Stimulated activated CD8-positive, alpha-beta memory T cell treated with anti-CD3 and anti-CD28 coated beads, Interleukin-7, amount 100 ng/mL, for 24 hours (primary cell): ENCODE measurements around the gene NCAPH2.

Source experiments
- DNase-seq: peaks from one replicate; pipeline ENCODE4 v3.0.0-alpha.2; 2020; ENCODE audit warnings: low read depth

The NCAPH2 gene

GRCh38 chr22:50507991-50508884 lies at the start of gene NCAPH2:
Gene NCAPH2 (plus strand): TSS chr22:50508224. CDS start chr22:50508338, 114 bp downstream.
- peak; percentile 97 for DNase-seq

DNA sequence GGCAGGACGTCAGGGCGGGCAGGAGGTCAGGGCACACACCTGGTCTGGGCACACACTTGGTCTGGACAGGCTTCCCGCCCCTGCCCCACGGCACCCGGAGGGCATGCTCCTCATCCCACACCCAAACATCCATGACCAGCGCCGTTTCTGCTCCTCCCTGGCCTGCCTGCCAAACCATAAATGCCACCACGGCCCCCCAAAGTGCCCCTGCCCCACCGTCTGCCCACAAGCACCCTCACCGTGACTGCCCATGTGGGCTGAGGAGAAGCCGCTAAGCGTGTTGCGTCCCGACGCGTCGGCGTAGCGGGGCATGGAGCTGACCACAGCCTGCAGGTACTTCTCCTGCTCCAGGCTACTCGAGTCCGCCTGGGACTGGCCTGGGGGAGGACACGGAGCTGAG lies 49.0 kb upstream of the NCAPH2 start:
- no peak for DNase-seq

- no peak for DNase-seq
These were observed 48.4 kb upstream of the NCAPH2 start for GRCh38 chr22:50459496-50460140.

DNA sequence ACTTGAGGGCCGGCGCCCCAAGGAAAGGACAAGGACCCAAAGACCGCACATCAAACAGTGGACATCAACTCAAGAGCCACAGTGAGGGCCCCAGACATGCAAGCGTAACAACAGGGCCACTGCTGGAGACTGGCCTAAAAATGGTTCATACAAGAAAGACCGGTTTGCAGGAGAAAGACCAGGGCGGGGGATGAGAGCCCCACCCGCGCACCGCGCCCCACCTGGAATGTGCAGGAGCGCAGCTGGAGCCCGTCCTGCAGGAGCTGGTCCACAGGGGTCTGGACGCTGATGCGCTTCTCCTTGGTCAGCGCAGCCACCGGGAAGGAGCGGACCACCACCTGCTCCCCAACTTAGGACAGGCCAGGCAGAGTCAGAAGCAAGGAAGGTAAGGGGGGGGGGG lies 47.1 kb upstream of the NCAPH2 start:
- DNase-seq: no peak

DNA sequence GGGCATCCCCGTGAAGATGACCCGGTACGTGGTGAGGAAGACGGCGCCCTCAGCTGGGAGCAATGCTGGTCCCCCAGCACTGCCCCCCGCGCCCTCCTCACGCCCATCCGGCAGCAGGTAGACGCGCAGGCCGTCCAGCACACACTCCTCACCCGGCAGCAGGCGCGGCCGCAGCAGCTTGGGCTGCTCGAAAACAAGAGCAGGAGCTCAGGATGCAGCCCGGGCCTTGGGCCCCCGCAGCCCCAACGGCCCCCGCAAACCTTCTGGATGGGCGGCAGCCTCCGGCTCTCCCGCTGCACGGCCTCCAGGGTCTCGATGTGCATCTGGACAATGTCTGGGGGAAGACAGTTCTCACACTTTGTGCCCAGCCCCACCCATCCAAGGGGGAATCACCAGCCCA lies 46.5 kb upstream of the NCAPH2 start:
- DNase-seq: no peak

- no peak for DNase-seq
These were observed 46.0 kb upstream of the NCAPH2 start for GRCh38 chr22:50461979-50462540.

- no peak for DNase-seq
These were observed 44.7 kb upstream of the NCAPH2 start for GRCh38 chr22:50463188-50463900.

DNA sequence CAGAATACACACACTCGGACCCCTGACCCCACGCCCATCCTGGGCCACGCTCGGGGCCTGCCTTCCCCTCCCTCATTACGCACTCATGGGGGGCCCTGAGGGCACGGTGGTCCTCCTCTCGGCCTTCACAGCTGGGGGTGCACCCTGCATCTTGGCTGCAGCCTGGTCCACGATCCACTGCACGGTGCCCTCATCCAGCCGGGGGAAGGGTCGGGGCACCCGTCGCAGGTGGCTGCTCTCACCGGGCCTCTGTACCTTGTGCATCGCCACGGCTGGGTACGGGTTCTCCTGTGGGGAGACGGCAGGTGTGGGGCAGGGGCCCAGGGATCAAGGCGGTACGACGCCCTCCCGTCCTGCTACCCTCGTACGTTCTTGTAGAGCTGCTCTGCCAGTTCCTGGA lies 43.6 kb upstream of the NCAPH2 start:
- DNase-seq: no peak

DNA sequence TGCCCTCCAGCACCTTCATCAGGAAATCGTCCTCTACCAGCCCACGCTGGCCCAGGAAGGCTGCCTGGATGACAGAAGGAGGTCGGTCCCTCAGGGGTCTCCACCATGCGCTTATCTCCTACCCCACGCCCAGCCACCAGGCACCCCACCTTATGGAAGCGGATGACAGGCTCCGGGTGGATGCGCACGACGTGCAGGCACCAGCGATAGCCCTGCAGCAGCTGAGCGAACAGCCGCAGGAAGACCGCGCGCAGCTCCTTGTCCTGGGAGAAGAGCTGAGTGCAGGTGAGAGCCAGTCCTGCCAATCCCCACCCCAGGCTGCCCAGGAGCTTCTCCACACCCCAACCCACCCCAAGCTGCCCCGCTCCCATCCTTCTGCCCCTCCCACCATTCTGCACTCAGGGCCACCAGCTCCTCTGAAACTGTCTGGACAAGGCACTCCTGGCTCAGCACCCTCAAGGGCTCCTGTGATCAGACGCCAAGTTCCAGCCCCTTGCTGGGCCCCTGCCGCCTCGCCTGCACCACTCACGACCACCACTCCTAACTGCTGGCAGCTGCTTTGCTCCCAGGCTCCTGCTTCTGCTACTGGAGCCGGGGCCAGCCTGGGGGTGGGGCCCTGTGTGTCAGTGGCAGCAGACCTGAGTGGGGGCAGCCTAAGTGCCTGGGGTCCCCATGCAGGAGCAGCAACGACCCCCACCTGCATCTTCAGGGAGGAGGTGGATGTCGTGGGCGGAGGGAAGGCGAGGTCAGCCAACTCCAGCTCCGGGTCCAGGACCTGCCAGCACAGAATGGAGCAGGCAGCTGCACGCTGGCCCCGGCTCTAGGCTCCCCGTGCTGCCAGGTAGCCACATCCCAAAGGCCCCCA lies 42.7 kb upstream of the NCAPH2 start:
- DNase-seq: no peak

GRCh38 chr22:50467341-50467740 lies 40.7 kb upstream of the NCAPH2 start:
- DNase-seq: no peak

DNA sequence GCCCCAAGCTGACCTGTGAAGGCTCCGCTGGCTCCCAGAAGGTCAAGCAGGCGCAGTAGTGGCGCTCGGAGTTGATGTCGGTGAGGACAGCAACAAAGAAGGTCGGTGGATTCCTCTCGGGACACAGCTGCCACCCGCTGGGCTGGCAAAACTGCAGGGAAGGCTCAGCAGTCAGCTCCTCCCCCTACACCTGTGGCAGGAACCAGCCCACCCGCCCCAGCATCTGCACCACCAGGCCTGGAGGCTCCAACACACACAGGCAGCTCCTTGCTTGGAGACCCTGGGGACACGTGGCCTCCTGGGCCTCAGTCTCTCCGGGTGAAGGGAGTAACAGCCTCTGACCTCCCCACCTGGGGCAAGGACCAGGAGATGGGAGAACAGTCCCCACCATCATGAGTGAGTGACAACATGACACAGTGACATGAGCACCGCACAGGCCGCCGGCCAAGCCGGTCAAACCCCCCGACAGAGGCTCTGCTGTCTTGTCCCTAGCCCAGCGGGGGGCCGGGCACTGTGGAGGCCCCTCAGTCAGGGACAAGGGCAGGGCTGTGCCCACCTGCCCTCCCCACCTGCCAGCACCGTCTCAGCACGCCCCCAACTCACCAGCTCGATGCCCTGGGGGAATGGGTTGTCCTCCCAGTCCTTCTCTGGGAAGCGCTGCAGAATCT lies 40.1 kb upstream of the NCAPH2 start:
- DNase-seq: no peak

- DNase-seq: no peak
These were observed 39.4 kb upstream of the NCAPH2 start for GRCh38 chr22:50468626-50469025.

DNA sequence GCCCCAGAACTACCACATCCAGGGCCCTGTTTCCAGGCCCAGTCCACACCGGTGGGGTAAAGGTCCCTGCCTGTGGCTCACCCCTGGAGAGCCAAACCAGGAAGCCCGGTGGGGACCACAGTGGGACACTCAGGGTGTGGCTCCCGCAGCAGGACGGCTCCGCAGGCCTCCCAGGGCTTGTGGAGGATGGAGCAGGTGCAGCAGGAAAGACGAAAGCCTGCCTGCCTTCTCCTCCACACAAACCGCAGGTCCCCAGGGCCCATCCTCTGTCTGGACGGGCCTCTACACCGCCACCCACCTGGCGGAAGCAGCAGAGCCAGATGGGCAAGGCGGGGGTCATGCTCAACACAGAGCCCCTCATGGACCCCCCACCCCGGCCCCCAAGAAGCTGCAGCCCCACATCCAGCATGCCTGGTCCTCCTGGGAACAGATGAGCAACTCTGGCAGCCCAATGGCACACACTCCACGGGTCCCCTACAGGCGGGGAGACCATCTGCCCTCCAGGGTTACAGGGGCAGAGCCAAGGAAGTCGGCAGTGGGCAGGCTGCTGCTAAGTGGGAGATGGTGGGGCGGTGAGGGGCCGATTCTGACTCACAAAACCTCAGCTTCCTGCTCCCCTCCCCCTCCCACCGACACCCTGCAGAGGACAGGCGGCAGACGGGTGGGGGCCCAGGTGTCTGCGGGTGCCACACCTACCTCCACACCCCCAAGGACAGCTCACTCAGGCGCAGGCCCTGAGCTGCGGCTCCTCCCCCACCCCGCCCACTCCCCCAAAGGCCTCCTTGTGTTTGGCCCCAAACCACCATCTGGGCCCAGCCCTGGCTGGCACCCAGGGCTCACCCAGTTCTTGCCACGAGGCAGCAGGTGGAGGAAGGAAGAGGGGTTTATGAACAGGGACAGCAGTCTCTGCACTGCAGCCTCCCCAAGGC lies 38.4 kb upstream of the NCAPH2 start:
- peak; percentile 87 for DNase-seq

- DNase-seq: no peak
These were observed 37.5 kb upstream of the NCAPH2 start for GRCh38 chr22:50470491-50470890.

DNA sequence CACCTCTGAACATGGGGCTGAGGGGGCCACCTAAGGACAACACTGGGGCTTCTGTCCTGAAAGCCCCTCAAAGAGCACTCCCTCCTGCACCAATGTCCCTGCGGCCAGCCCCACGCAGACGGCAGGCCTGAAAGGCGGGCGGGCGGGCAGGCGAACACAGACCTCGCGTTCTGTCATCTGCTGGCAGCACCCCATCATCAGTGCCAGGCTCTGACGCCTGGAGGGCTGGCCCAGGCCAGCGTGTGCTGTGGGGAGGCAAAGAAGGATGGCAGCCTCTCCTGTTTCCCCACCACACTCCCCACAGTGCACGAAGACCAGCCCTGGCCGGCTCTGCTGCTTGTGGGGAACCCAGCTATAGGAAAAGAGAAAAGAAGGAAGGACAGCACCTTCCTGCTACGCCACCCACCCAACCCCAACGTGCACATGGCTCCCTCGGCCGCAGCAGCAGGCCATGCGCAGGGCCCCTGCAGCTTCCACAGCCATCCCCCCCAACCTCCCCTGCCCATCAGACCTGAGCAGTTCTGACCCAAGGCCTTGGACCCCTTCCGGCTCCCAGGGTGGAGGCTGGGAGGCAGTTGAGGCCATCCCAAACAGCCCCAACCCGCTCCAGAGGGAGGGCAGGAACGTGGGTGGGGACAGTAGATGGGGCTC lies 36.7 kb upstream of the NCAPH2 start:
- no peak for DNase-seq

DNA sequence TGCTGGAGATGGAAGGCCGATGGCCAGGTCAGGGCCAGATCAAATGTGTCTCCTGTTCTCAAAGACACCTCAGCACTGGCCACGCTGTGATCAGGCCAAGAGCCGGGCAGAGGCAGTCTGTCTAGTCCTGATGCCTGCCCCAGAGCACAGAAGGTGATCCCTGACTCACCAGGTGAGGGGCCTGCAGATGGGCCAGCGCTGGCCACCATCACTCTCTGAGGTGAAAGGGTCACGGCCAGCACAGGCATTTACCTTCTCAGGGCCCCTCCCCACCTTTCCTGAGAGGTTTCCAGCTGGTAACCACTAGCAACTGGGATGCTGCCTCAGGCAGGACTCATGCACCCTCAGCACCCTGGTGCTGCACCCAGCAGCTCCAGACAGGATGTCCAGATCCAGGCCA lies 36.1 kb upstream of the NCAPH2 start:
- no peak for DNase-seq

GRCh38 chr22:50473088-50473487 lies 34.9 kb upstream of the NCAPH2 start:
- no peak for DNase-seq

- no peak for DNase-seq
These were observed 34.0 kb upstream of the NCAPH2 start for GRCh38 chr22:50473855-50474671.
